Measurements from ENCODE around the gene CALML6.

CALML6 gene

GRCh38 chr1:1910033-1910465 lies 5.0 kb upstream of the CALML6 start:
- in situ Hi-C loops (cut with HindIII; ENCODE audit: low sequenced_read_pairs): no loop called here

- in situ Hi-C loops (cut with HindIII; ENCODE audit: low sequenced_read_pairs): no loop called here
These were observed 4.3 kb upstream of the CALML6 start for GRCh38 chr1:1910651-1911331.

- in situ Hi-C loops (cut with HindIII; ENCODE audit: low sequenced_read_pairs): no loop called here
These were observed 3.6 kb upstream of the CALML6 start for GRCh38 chr1:1911350-1912041.

GRCh38 chr1:1914101-1914970 lies 724 bp upstream of the CALML6 start:
- in situ Hi-C loops (cut with HindIII; ENCODE audit: low sequenced_read_pairs): no loop called here

GRCh38 chr1:1915911-1916840 lies 1.1 kb downstream of the CALML6 start:
- in situ Hi-C loops (cut with HindIII; ENCODE audit: low sequenced_read_pairs): no loop called here

- in situ Hi-C loops (cut with HindIII; ENCODE audit: low sequenced_read_pairs): no loop called here
These were observed 1.8 kb downstream of the CALML6 start for GRCh38 chr1:1916851-1917251.

- in situ Hi-C loops (cut with HindIII; ENCODE audit: low sequenced_read_pairs): no loop called here
These were observed 2.4 kb downstream of the CALML6 start for GRCh38 chr1:1917304-1917976.

- in situ Hi-C loops (cut with HindIII; ENCODE audit: low sequenced_read_pairs): no loop called here
These were observed 3.2 kb downstream of the CALML6 start for GRCh38 chr1:1917995-1918900.

GRCh38 chr1:1918901-1919303 lies 3.8 kb downstream of the CALML6 start, which contains the start of gene TMEM52:
Gene TMEM52 (minus strand): TSS chr1:1919279. CDS start chr1:1919265, 14 bp downstream.
- in situ Hi-C loops (cut with HindIII; ENCODE audit: low sequenced_read_pairs): no loop called here

GRCh38 chr1:1919304-1920056 lies 4.4 kb downstream of the CALML6 start:
- in situ Hi-C loops (cut with HindIII; ENCODE audit: low sequenced_read_pairs): no loop called here

- in situ Hi-C loops (cut with HindIII; ENCODE audit: low sequenced_read_pairs): no loop called here
These were observed 5.1 kb downstream of the CALML6 start for GRCh38 chr1:1920057-1920607.

- in situ Hi-C loops (cut with HindIII; ENCODE audit: low sequenced_read_pairs): no loop called here
These were observed 5.8 kb downstream of the CALML6 start for GRCh38 chr1:1920608-1921458.

GRCh38 chr1:1921459-1921862 lies 6.4 kb downstream of the CALML6 start:
- in situ Hi-C loops (cut with HindIII; ENCODE audit: low sequenced_read_pairs): no loop called here

- in situ Hi-C loops (cut with HindIII; ENCODE audit: low sequenced_read_pairs): no loop called here
These were observed 7.0 kb downstream of the CALML6 start for GRCh38 chr1:1921901-1922701.

GRCh38 chr1:1922702-1922955 lies 7.6 kb downstream of the CALML6 start:
- in situ Hi-C loops (cut with HindIII; ENCODE audit: low sequenced_read_pairs): no loop called here

Data from DLD1 (cell line).